Activated CD8-positive, alpha-beta T cell treated with anti-CD3 and anti-CD28 coated beads for 36 hours (primary cell): Measurements from ENCODE around the gene MGAT4B. TPM values are rescaled to one million over a fixed set of nuclear protein-coding genes. Genes with fewer than 3 reads are reported as not detected.

Experiments used
- ATAC-seq: fragments of 200-7000 bp; cut with Tn5 transposase; one replicate; pipeline ENCODE4 v1.10.0; 2021; ENCODE audit warnings: mild to moderate bottlenecking, moderate library complexity
- CTCF ChIA-PET: fragments of 350-600 bp; sonication (Branson Sonifier 250); formaldehyde crosslinking; loops from one replicate; lab custom pipeline; 2021; ENCODE audit warnings: antibody characterized with exemption; lab: Charles Lee
- POLR2A ChIA-PET: fragments of 350-600 bp; sonication (Branson Sonifier 250); formaldehyde crosslinking; loops from one replicate; lab custom pipeline; 2021; ENCODE audit warnings: antibody characterized with exemption; lab: Charles Lee
- DNase-seq: peaks from one replicate; pipeline ENCODE4 v3.0.0-alpha.2; 2020
- H3K27ac Mint-ChIP-seq: one replicate; pipeline ENCODE4 v1.8.0; 2021; ENCODE audit warnings: mild to moderate bottlenecking, mixed read lengths
- H3K27me3 Mint-ChIP-seq: one replicate; pipeline ENCODE4 v1.8.0; 2021; ENCODE audit warnings: mixed read lengths
- H3K36me3 Mint-ChIP-seq: one replicate; pipeline ENCODE4 v1.8.0; 2021; ENCODE audit warnings: low read depth, mixed read lengths
- H3K4me1 Mint-ChIP-seq: one replicate; pipeline ENCODE4 v1.8.0; 2021; ENCODE audit warnings: low read depth, mixed read lengths
- H3K4me3 Mint-ChIP-seq: one replicate; pipeline ENCODE4 v1.8.0; 2021; ENCODE audit warnings: mild to moderate bottlenecking, moderate library complexity, mixed read lengths
- H3K9me3 Mint-ChIP-seq: one replicate; pipeline ENCODE4 v1.8.0; 2021; ENCODE audit warnings: mixed read lengths
- CTCF ChIP-seq: fragments of 200-600 bp; IDR thresholded peaks from one replicate; pipeline ENCODE4 v1.8.0; 2022; ENCODE audit warnings: antibody characterized with exemption, mild to moderate bottlenecking
- intact Hi-C: fragments of 100-400 bp; cut with micrococcal nuclease; formaldehyde crosslinking; loops from one replicate; pipeline ENCODE4 v1.10.0; 2022
- total RNA-seq, 2 experiments: library from RNA; stranded (reverse); gene quantifications; one replicate each; pipeline ENCODE4 v1.2.3, GENCODE V29; 2021

Gene MGAT4B
- total RNA-seq, 2 experiments from 2014 or later, result 62.8 to 65.9 TPM

DNA sequence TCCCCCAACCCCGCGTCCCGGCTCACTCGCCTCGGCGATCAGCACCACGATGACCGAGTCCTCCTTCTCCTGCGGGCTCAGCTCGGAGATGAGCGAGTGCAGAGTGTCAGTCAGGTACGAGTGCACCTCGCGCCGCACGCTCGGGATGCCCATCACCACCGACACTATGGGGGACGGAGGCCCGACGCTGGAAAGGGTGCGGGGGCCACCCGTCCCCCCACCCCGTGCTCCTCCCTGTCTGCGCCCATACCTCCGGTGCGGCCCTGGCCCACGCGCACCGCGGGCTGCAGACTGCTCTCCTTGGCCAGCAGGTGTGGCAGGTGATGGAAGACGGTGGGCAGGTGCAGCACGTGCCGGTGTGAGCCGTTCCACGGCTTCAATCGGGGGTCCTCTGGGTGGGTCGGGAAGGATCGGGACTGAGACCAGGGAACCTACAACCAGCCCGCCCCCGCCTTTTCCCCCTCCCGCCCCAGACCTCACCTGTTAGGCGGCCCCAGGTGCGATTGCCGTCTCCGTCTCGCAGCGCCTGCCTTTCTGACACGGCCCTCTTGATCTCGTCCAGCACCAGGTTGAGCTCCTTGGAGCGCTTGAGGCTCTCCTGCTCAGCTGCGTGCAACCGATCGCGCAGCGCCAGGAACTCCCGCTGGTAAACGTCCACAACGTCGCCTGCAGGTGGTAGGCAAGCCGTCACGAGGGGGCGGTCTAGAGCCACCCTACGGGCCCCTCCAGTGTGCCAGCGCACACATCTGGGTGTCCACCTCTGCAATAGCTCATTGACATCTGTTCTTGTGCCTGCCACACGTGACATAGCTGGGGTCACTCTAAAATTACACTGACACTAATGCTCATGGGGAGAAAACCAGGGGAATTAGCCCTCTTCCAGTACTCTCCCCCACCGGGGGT, 5.1 kb downstream of the MGAT4B start:
- peak; percentile 86 for TF ChIP-seq CTCF
- intact Hi-C loops, result loop anchor here (2.0 to 5.0 kb wide), 3 partner anchors 39 to 105 kb away; partner anchors contain the start of genes MRNIP and TBC1D9B
- peak; percentile 91 for DNase-seq
- H3K27me3 Mint-ChIP-seq, result no peaks in the 10 kb centered on the region
- ATAC-seq, result peak; percentile 46
- peaks cover 10% of the 10 kb centered on the region for H3K36me3 Mint-ChIP-seq
- POLR2A ChIA-PET, result interaction anchor here (0.7 to 2.1 kb wide), 11 partner anchors 8 to 178 kb away, joined by 3 to 8 read pairs (median 4); partner anchors contain the start of genes HNRNPH1, LTC4S, MRNIP and SQSTM1
- CTCF ChIA-PET, result interaction anchor here (0.6 to 2.9 kb wide), 34 partner anchors 7 to 291 kb away, joined by 3 to 13 read pairs (median 4); partner anchors contain the start of genes LTC4S and SQSTM1
- H3K27ac Mint-ChIP-seq, result no peak overlapping the region
- no peaks in the 10 kb centered on the region for H3K9me3 Mint-ChIP-seq
- no peak overlapping the region for H3K4me3 Mint-ChIP-seq
- peaks cover 32% of the 10 kb centered on the region for H3K4me1 Mint-ChIP-seq

- peaks cover 33% of the 10 kb centered on the region for H3K4me1 Mint-ChIP-seq
- intact Hi-C loops, result loop anchor here (5.0 kb wide), 2 partner anchors 38 to 57 kb away; partner anchors contain the start of gene MRNIP
- POLR2A ChIA-PET, result interaction anchor here (1.8 kb wide), 1 partner anchor 21 kb away, joined by 7 read pairs; no protein-coding TSS in a partner anchor
- CTCF ChIA-PET, result interaction anchor here (1.8 to 2.7 kb wide), 6 partner anchors 13 to 106 kb away, joined by 7 to 13 read pairs (median 12); no protein-coding TSS in a partner anchor
- no peaks in the 10 kb centered on the region for H3K27me3 Mint-ChIP-seq
- no peak for ATAC-seq
- DNase-seq, result no peak
- H3K9me3 Mint-ChIP-seq, result no peaks in the 10 kb centered on the region
- H3K4me3 Mint-ChIP-seq, result no peak overlapping the region
- no peak overlapping the region for H3K27ac Mint-ChIP-seq
- peaks cover 10% of the 10 kb centered on the region for H3K36me3 Mint-ChIP-seq
- TF ChIP-seq CTCF, result no peak
These were observed 5.9 kb downstream of the MGAT4B start for GRCh38 chr5:179800696-179801201.

GRCh38 chr5:179800071-179800695, 6.5 kb downstream of the MGAT4B start:
- TF ChIP-seq CTCF, result no peak
- DNase-seq, result no peak
- Mint-ChIP-seq H3K4me3 (no peak overlapping the region), H3K9me3 (no peaks in the 10 kb centered on the region), H3K27ac (no peak overlapping the region), H3K36me3 (peaks cover 8% of the 10 kb centered on the region), H3K27me3 (no peaks in the 10 kb centered on the region), H3K4me1 (peaks cover 33% of the 10 kb centered on the region)
- POLR2A ChIA-PET, result no interaction called here
- intact Hi-C loops, result loop anchor here (5.0 kb wide), 2 partner anchors 38 to 57 kb away; partner anchors contain the start of gene MRNIP
- no peak for ATAC-seq
- CTCF ChIA-PET, result interaction anchor here (2.2 kb wide), 1 partner anchor 106 kb away, joined by 13 read pairs; no protein-coding TSS in a partner anchor

DNA sequence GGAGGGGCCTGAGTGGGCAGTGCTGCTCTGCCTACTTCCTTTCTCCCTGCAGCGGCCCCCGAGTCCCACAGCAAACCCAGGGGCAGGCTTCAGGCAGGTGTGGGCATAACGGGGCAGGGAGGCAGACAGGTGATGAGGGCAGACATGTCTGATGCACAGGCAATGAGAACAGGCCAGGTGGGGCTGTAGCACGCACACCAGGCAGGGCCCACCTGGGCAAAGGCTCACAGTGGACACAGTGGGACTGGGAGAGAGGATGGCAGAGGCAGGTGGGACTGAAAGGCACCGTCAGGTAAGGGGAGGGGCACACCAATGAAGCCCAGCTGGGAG, 7.1 kb downstream of the MGAT4B start:
- H3K27ac Mint-ChIP-seq, result no peak overlapping the region
- CTCF ChIA-PET, result no interaction called here
- no peak overlapping the region for H3K4me3 Mint-ChIP-seq
- DNase-seq, result no peak
- peaks cover 8% of the 10 kb centered on the region for H3K36me3 Mint-ChIP-seq
- H3K9me3 Mint-ChIP-seq, result no peaks in the 10 kb centered on the region
- no peaks in the 10 kb centered on the region for H3K27me3 Mint-ChIP-seq
- intact Hi-C loops, result no loop called here
- peaks cover 33% of the 10 kb centered on the region for H3K4me1 Mint-ChIP-seq
- no peak for TF ChIP-seq CTCF
- POLR2A ChIA-PET, result interaction anchor here (1.3 kb wide), 1 partner anchor 66 kb away, joined by 3 read pairs; the partner anchor contains the start of gene MAML1
- no peak for ATAC-seq
